ENCODE measurements around the gene KCNQ2.
"Not testable (repeated sequence)": the region's sequence is repeated elsewhere in the genome, so short reads cannot be mapped to it uniquely, and the experiment has no call there.

The KCNQ2 gene

DNA sequence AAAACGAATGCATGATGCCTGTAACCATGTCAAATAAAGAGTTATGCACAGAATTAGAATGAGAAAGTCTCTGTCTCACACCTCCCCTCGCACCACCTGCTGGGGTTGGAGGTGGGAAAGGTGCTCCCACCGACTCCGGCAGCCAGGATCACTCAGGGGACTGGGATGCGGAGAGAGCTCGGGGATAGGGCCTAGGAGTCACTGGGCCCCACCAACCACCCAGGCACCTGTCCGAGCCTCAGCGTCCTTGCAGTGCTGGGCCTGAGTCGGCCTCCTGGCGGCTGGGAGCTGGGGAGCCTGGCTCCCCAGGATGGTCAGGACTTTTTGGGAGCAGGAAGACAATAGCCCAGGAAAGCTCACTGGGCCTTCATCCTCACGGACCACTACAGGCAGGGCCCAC lies 88.9 kb downstream of the KCNQ2 start:
- POLR2A ChIA-PET = no interaction called here
- DNase-seq (ENCODE audit: low read depth, low spot score) = no peak
- no peak for TF ChIP-seq CTCF (IDR thresholded peaks at IDR 0.05; ENCODE audit: insufficient read depth, low read length, missing control alignments)
- CTCF ChIA-PET = interaction anchor here (1.4 to 4.8 kb wide), 4 partner anchors 13 to 160 kb away, joined by 3 to 79 read pairs (median 28); no protein-coding TSS in a partner anchor
- H3K4me3 ChIP-seq (ENCODE audit: low read depth, low read length) = no peak overlapping the region

- H3K4me3 ChIP-seq (ENCODE audit: low read depth, low read length) = no peak overlapping the region
- CTCF ChIA-PET = interaction anchor here (0.7 to 4.8 kb wide), 10 partner anchors 12 to 159 kb away, joined by 3 to 79 read pairs (median 4); no protein-coding TSS in a partner anchor
- DNase-seq (ENCODE audit: low read depth, low spot score) = no peak
- TF ChIP-seq CTCF (IDR thresholded peaks at IDR 0.05; ENCODE audit: insufficient read depth, low read length, missing control alignments) = no peak
- POLR2A ChIA-PET = no interaction called here
Observed at GRCh38 chr20:63382551-63383300, 89.7 kb downstream of the KCNQ2 start.

- CTCF ChIA-PET = interaction anchor here (0.6 to 4.8 kb wide), 20 partner anchors 9 to 326 kb away, joined by 3 to 79 read pairs (median 4); no protein-coding TSS in a partner anchor
- POLR2A ChIA-PET = no interaction called here
- no peak overlapping the region for H3K4me3 ChIP-seq (ENCODE audit: low read depth, low read length)
- DNase-seq (ENCODE audit: low read depth, low spot score) = no peak
- peak; percentile 94 for TF ChIP-seq CTCF (IDR thresholded peaks at IDR 0.05; ENCODE audit: insufficient read depth, low read length, missing control alignments)
Observed at GRCh38 chr20:63381781-63382431, 90.5 kb downstream of the KCNQ2 start.

DNA sequence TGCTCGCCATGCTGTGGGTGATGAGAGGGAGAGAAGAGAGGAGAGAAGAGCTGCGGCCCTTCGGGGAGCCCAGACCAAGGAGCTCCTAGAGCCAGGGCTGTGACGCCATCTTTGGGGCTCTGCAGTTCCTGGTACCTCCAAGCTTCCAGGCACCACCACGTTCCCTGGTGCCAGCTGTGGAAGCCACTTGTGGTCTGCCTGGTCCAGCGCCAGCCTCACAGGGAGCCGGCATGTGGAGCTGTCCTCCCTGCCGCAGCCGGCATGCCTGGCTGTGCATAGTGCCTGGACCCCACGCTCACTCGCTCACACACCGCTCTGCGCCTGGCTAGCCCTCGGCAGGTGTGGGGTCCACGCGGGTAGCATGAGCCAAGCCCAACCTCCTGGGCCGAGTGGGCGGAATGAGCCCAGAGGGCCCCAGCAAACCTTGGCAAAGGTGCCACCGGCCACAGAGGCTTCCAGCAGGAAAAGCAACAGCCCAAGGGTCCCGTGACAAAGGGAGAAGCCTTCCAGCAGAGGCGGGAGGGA lies 92.0 kb downstream of the KCNQ2 start:
- CTCF ChIA-PET = interaction anchor here (0.7 to 4.8 kb wide), 10 partner anchors 10 to 325 kb away, joined by 3 to 79 read pairs (median 7); no protein-coding TSS in a partner anchor
- TF ChIP-seq CTCF (IDR thresholded peaks at IDR 0.05; ENCODE audit: insufficient read depth, low read length, missing control alignments) = no peak
- POLR2A ChIA-PET = no interaction called here

DNA sequence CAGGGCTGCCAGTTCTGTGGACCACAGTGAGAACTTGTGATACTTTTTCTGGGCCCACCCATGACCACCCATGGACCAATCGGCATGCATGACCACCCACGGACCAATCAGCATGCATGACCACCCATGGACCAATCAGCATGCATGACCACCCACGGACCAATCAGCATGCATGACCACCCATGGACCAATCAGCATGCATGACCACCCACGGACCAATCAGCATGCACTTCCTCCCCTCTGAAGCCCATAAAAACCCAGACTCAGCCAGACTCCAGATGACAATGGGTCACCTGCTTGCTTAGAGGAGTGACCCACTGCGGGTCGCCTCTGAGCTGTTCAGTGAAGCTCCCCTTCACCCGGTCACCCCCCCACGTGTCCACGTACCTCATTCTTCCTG lies 92.6 kb downstream of the KCNQ2 start:
- H3K4me3 ChIP-seq (ENCODE audit: low read depth, low read length); DNase-seq (ENCODE audit: low read depth, low spot score); POLR2A ChIA-PET: not testable (repeated sequence)
- CTCF ChIA-PET = interaction anchor here (1.0 to 4.8 kb wide), 6 partner anchors 11 to 324 kb away, joined by 3 to 79 read pairs (median 9); no protein-coding TSS in a partner anchor

More for the DNA sequence above, 92.0 kb downstream of the KCNQ2 start:
- no peak overlapping the region for H3K4me3 ChIP-seq (ENCODE audit: low read depth, low read length)
- DNase-seq (ENCODE audit: low read depth, low spot score) = no peak

- TF ChIP-seq CTCF (IDR thresholded peaks at IDR 0.05; ENCODE audit: insufficient read depth, low read length, missing control alignments) = no peak
- no peak for DNase-seq (ENCODE audit: low read depth, low spot score)
- H3K4me3 ChIP-seq (ENCODE audit: low read depth, low read length) = no peak overlapping the region
- ChIA-PET CTCF (interaction anchor here (3.1 kb wide), 2 partner anchors 70 to 156 kb away, joined by 21 to 30 read pairs; no protein-coding TSS in a partner anchor), POLR2A (no interaction called here)
Observed at GRCh38 chr20:63379296-63379695, 93.2 kb downstream of the KCNQ2 start.
